K562 (cell line): ENCODE measurements around the gene MET. TPM values are rescaled to one million over a fixed set of nuclear protein-coding genes. Genes with fewer than 3 reads are reported as not detected.

Source experiments
- ATAC-seq: fragments of 200-7000 bp; cut with Tn5 transposase; 3 replicates; pipeline ENCODE4 v1.9.1; 2020; ENCODE audit warnings: moderate library complexity
- BruUV-seq: library from RNA; stranded (reverse); fragments of 400-500 nt; replicated peaks from 2 replicates; lab custom pipeline; 2021; lab: Mats Ljungman, UMichigan
- CTCF ChIA-PET: fragments of 300-600 bp; formaldehyde crosslinking; extraction: SDS; loops from one replicate; lab custom pipeline; 2021; ENCODE audit warnings: low intra/inter-chr PET ratio; lab: Yijun Ruan, JAX
- POLR2A ChIA-PET: fragments of 300-600, 350-650 bp; sonication (Branson Sonifier 250); formaldehyde crosslinking; extraction: SDS; loops from one replicate; lab custom pipeline; 2021; ENCODE audit warnings: antibody characterized with exemption, inconsistent platforms; lab: Yijun Ruan, JAX
- DNase-seq, 4 experiments: peaks; one replicate each; pipeline versions ENCODE4 v3.0.0 to v3.0.0-alpha.2; 2011 to 2018; ENCODE audit warnings: low spot score in 3 of 4, mixed read lengths in 3 of 4; ENCODE audit errors: extremely low read depth in 1 of 4
- FAIRE-seq: peaks from 2 replicates; lab custom pipeline; 2011; peaks lifted over from hg19 to GRCh38; lab: Jason Lieb, UNC
- H2AFZ ChIP-seq: 2 replicates; pipeline ENCODE4 v1.6.0; 2011; ENCODE audit warnings: low read depth, low read length, control low read depth, inconsistent platforms
- H3K27ac ChIP-seq: fragments of 200-600 bp; 3 replicates; pipeline ENCODE4 v1.8.0; 2011; ENCODE audit warnings: low read depth, mild to moderate bottlenecking, control low read depth, inconsistent platforms, low read length, moderate library complexity, mixed read lengths; ENCODE audit errors: extremely low read depth
- H3K27me3 ChIP-seq, 2 experiments: fragments of 300-600 bp in 1 of 2; 2 replicates in 1 of 2; 3 replicates in 1 of 2; pipeline versions ENCODE4 v1.6.0 to v1.8.0; 2011; ENCODE audit warnings: inconsistent platforms in 2 of 2, low read length in 2 of 2, mild to moderate bottlenecking in 1 of 2, mixed read lengths in 1 of 2, moderate library complexity in 1 of 2; ENCODE audit not compliant: control insufficient read depth in 2 of 2, insufficient read depth in 2 of 2
- H3K36me3 ChIP-seq: fragments of 300-600 bp; 3 replicates; pipeline ENCODE4 v1.8.0; 2011; ENCODE audit warnings: mild to moderate bottlenecking, low read length, inconsistent platforms; ENCODE audit not compliant: control insufficient read depth, insufficient read depth
- H3K4me1 ChIP-seq, 2 experiments: fragments of 200-600 bp in 1 of 2; replicated peaks in 1 of 2; 2 replicates in 1 of 2; 3 replicates in 1 of 2; pipeline versions ENCODE4 v1.5.1 to v1.8.0; 2011; ENCODE audit warnings: inconsistent platforms in 2 of 2, low read length in 2 of 2, mild to moderate bottlenecking in 1 of 2, mixed read lengths in 1 of 2, moderate library complexity in 1 of 2; ENCODE audit not compliant: control insufficient read depth in 2 of 2, insufficient read depth in 2 of 2
- H3K4me2 ChIP-seq: 2 replicates; pipeline ENCODE4 v1.6.1; 2011; ENCODE audit warnings: low read length, control low read depth, inconsistent platforms, mixed read lengths; ENCODE audit not compliant: insufficient read depth
- H3K4me3 ChIP-seq: fragments of 200-600 bp; sonication (generic), shearing (Covaris generic); 2 replicates; pipeline ENCODE4 v1.5.1; 2016; ENCODE audit warnings: control low read depth, inconsistent platforms
- H3K79me2 ChIP-seq: fragments of 200-600 bp; 3 replicates; pipeline ENCODE4 v1.8.0; 2011; ENCODE audit warnings: low read length, inconsistent platforms; ENCODE audit not compliant: control insufficient read depth, insufficient read depth
- H3K9ac ChIP-seq, 2 experiments: 2 replicates each; pipeline versions ENCODE4 v1.6.0 to v1.6.1; 2011; ENCODE audit warnings: low read depth in 2 of 2, low read length in 2 of 2, control low read depth in 1 of 2, inconsistent platforms in 1 of 2, mild to moderate bottlenecking in 1 of 2, mixed read lengths in 1 of 2; ENCODE audit not compliant: insufficient read depth in 1 of 2
- H3K9me1 ChIP-seq: one replicate; pipeline ENCODE4 v1.6.0; 2011; ENCODE audit warnings: inconsistent platforms, mild to moderate bottlenecking, low read length, moderate library complexity; ENCODE audit not compliant: control insufficient read depth, insufficient read depth
- H3K9me3 ChIP-seq: replicated peaks from 2 replicates; pipeline ENCODE4 v1.5.1; 2011; ENCODE audit warnings: low read depth, low read length, inconsistent platforms; ENCODE audit not compliant: control insufficient read depth, insufficient read depth
- H4K20me1 ChIP-seq: replicated peaks from 2 replicates; pipeline ENCODE4 v1.6.1; 2011; ENCODE audit warnings: low read length, inconsistent platforms, mixed read lengths; ENCODE audit not compliant: control insufficient read depth, insufficient read depth
- FOXM1 ChIP-seq, 2 experiments: fragments of 450-650 bp in 1 of 2; sonication (generic) in 1 of 2; formaldehyde crosslinking in 1 of 2; IDR thresholded peaks; 2 replicates each; pipeline versions ENCODE4 v1.6.1 to v1.9.0; 2017 to 2022; ENCODE audit warnings: low read depth in 2 of 2, mild to moderate bottlenecking in 2 of 2, missing genetic modification reagents in 1 of 2, moderate library complexity in 1 of 2
- GTF2E2 ChIP-seq: fragments of 200-800 bp; sonication (Bioruptor generic); IDR thresholded peaks from 2 replicates; pipeline ENCODE4 v1.6.1; 2016; ENCODE audit warnings: missing genetic modification characterization, missing compliant biosample characterization
- HIVEP1 ChIP-seq: fragments of 250-450 bp; sonication (Bioruptor Pico); IDR thresholded peaks from 2 replicates; pipeline ENCODE4 v1.4.0; 2020; ENCODE audit warnings: mild to moderate bottlenecking
- IRF2 ChIP-seq: sonication (generic); formaldehyde crosslinking; IDR thresholded peaks from 2 replicates; pipeline ENCODE4 v1.8.1; 2022; ENCODE audit warnings: mild to moderate bottlenecking, missing genetic modification reagents
- PCBP1 ChIP-seq: fragments of 200-400 bp; formaldehyde crosslinking; IDR thresholded peaks from 2 replicates; pipeline ENCODE4 v1.6.1; 2018; ENCODE audit warnings: mild to moderate bottlenecking, low read depth, low read length; ENCODE audit not compliant: poor library complexity, severe bottlenecking
- PHF8 ChIP-seq: fragments of 200-600 bp; sonication (generic); IDR thresholded peaks from 2 replicates; pipeline ENCODE4 v1.6.1; 2012; ENCODE audit warnings: mixed run types, mild to moderate bottlenecking, inconsistent platforms, low read length, moderate library complexity, borderline replicate concordance
- ZBTB11 ChIP-seq, 3 experiments: fragments of 200-800 bp in 1 of 3; fragments of 250-450 bp in 1 of 3; fragments of 450-650 bp in 1 of 3; sonication (Bioruptor Pico) in 1 of 3; sonication (Bioruptor generic) in 1 of 3; formaldehyde crosslinking in 1 of 3; IDR thresholded peaks; 2 replicates each; pipeline versions ENCODE4 v1.6.1 to v1.8.0; 2016 to 2022; ENCODE audit warnings: mild to moderate bottlenecking in 2 of 3, missing genetic modification characterization in 2 of 3, missing compliant biosample characterization in 1 of 3, moderate library complexity in 1 of 3
- ZNF165 ChIP-seq: fragments of 250-450 bp; sonication (Bioruptor Pico); IDR thresholded peaks from 2 replicates; pipeline ENCODE4 v1.4.0; 2020; ENCODE audit warnings: borderline replicate concordance
- ZNF282 ChIP-seq: sonication (generic); formaldehyde crosslinking; IDR thresholded peaks from 2 replicates; pipeline ENCODE4 v1.8.1; 2023; ENCODE audit warnings: missing genetic modification reagents
- ZNF398 ChIP-seq: fragments of 250-450 bp; sonication (Bioruptor Pico); IDR thresholded peaks from 2 replicates; pipeline ENCODE4 v1.8.0; 2021; ENCODE audit warnings: moderate library complexity, mild to moderate bottlenecking, inconsistent platforms
- ZNF696 ChIP-seq: fragments of 250-450 bp; sonication (Bioruptor Pico); conservative IDR thresholded peaks from 2 replicates; pipeline ENCODE4 v1.4.0; 2020; ENCODE audit warnings: mild to moderate bottlenecking, moderate library complexity
- ZNF77 ChIP-seq: fragments of 250-450 bp; sonication (Bioruptor Pico); IDR thresholded peaks from 2 replicates; pipeline ENCODE4 v1.5.0; 2020
- ZNF780A ChIP-seq: fragments of 250-450 bp; sonication (Bioruptor Pico); IDR thresholded peaks from 2 replicates; pipeline ENCODE4 v1.5.0; 2021; ENCODE audit warnings: mild to moderate bottlenecking
- WGBS: fragments of 100-300 bp; shearing (Covaris generic); methylation state at CpG from one replicate; pipeline ENCODE4 v1.1.6; 2016; ENCODE audit warnings: low coverage, mixed read lengths; ENCODE audit not compliant: insufficient coverage; ENCODE audit errors: missing lambda C conversion rate; 5-methylcytosine and 5-hydroxymethylcytosine counted together
- in situ Hi-C: fragments of 300-500 bp; cut with MboI; formaldehyde crosslinking; loops from 4 replicates; pipeline ENCODE4 v1.15.0; 2018; ENCODE audit warnings: inconsistent platforms, mixed read lengths
- intact Hi-C: fragments of 100-400 bp; cut with micrococcal nuclease; formaldehyde crosslinking; loops from 2 replicates; pipeline ENCODE4 v1.14.2; 2022
- polyA plus RNA-seq, 8 experiments: library from polyadenylated mRNA; depleted of rRNA in 4 of 8; stranded (reverse) in 5 of 8; unstranded in 3 of 8; fragments of >200 nt; fragmentation: Nextera tagmentation in 2 of 8; fragmentation: Illumina TruSeq in 1 of 8; extraction: Ambion mirVana in 2 of 8; extraction: Trizol in 1 of 8; gene quantifications; 2 replicates each; pipeline versions ENCODE4 v1.2.1 to v1.2.3, GENCODE V29; 2011 to 2014; ENCODE audit warnings: inconsistent platforms in 1 of 8, missing spikeins in 1 of 8
- total RNA-seq, 7 experiments: library from RNA; depleted of rRNA in 6 of 7; stranded (reverse); fragments of >200 nt in 6 of 7; fragmentation: Illumina TruSeq in 2 of 7; extraction: Trizol in 2 of 7; gene quantifications; 2 replicates each; pipeline versions ENCODE4 v1.2.1 to v1.2.3, GENCODE V29; 2011 to 2021; ENCODE audit warnings: low replicate concordance in 1 of 7

Gene MET
- total and polyA plus RNA-seq, 9 of the 15 experiments (the other 6 are each of a cell fraction or from before 2014, with no cell fraction given): 0.84 to 2.4 (median 1.1) TPM

GRCh38 chr7:116752305-116753074 lies 80.5 kb downstream of the MET start (continued):
- no peak for TF ChIP-seq GTF2E2 (tag)
- TF ChIP-seq ZBTB11 (CRISPR knock-in tag; IDR thresholded peaks at IDR 0.05): no peak
- TF ChIP-seq ZNF780A: no peak
- no peak for TF ChIP-seq HIVEP1 (CRISPR knock-in tag)

- Histone ChIP-seq H2AFZ (no peak overlapping the region), H3K4me1 (no peaks in the 10 kb centered on the region), H3K9ac (no peak overlapping the region), H3K79me2 (no peaks in the 10 kb centered on the region), H3K27ac (no peak overlapping the region), H3K4me3 (no peak overlapping the region), H3K4me2 (no peak overlapping the region), H3K27me3 (0 out of 5 replicates have a peak, but pooled peaks cover 0 to 7% of the 10 kb centered on the region in 2 experiments), H3K9me1 (no peaks in the 10 kb centered on the region), H3K9me3 (no peaks in the 10 kb centered on the region), H3K36me3 (no peaks in the 10 kb centered on the region), H4K20me1 (no peaks in the 10 kb centered on the region)
- DNase-seq: no peak
- ChIA-PET POLR2A (interaction anchor here (0.8 kb wide), 1 partner anchor 9 kb away, joined by 5 read pairs; no protein-coding TSS in a partner anchor), CTCF (no interaction called here)
- in situ Hi-C loops: no loop called here
- no peak for FAIRE-seq
- no TSS peak for BruUV-seq
- 2% methylated on average over 2 of the region's 2 CpGs for WGBS
- TF ChIP-seq ZNF696 (CRISPR knock-in tag) (no peak), PCBP1 (no peak), PHF8 (no peak), ZNF165 (CRISPR knock-in tag) (no peak), ZNF398 (CRISPR knock-in tag) (no peak), FOXM1 (IDR thresholded peaks at IDR 0.05; ENCODE audit: low read depth) (no peak), FOXM1 (CRISPR knock-in tag; IDR thresholded peaks at IDR 0.05; ENCODE audit: low read depth) (no peak), ZNF282 (no peak), ZNF77 (no peak), IRF2 (CRISPR knock-in tag) (no peak)
- no peak for ATAC-seq
- intact Hi-C loops: no loop called here
Observed at GRCh38 chr7:116753130-116753529, 81.1 kb downstream of the MET start.
